Measurements from ENCODE around the gene PPARG. TPM values are rescaled to one million over a fixed set of nuclear protein-coding genes. Genes with fewer than 3 reads are reported as not detected.

Gene PPARG
- total and polyA plus RNA-seq, 10 of the 15 experiments (the other 5 are each of a cell fraction or from before 2014, with no cell fraction given): 0.06 to 0.86 (median 0.12) TPM; not detected in 5

- BruUV-seq (replicated peaks): no TSS peak
- ChIA-PET RAD21 (ENCODE audit: unreplicated experiment) (no interaction called here), CTCF (interaction anchor here (0.6 kb wide), 1 partner anchor 314 kb away, joined by 4 read pairs; no protein-coding TSS in a partner anchor), POLR2A (no interaction called here), SMC1A (ENCODE audit: uncharacterized antibody, unreplicated experiment) (interaction anchor here (0.6 to 0.7 kb wide), 2 partner anchors 79 to 957 kb away, joined by 3 read pairs; no protein-coding TSS in a partner anchor)
- in situ Hi-C loops (cut with MboI) (no loop called here), intact Hi-C loops (cut with micrococcal nuclease; ENCODE audit: unreplicated experiment) (no loop called here)
- Histone ChIP-seq H3K27me3 (replicated peaks in 1 of 2; ENCODE audit: control insufficient read depth in 2 of 2, insufficient read depth in 2 of 2, low read length in 1 of 2) (peaks cover 9 to 12% of the 10 kb centered on the region in 2 experiments), H3K36me3 (ENCODE audit: control insufficient read depth in 2 of 2, insufficient read depth in 2 of 2, low read length in 1 of 2) (no peaks in the 10 kb centered on the region), H3K4me3 (no peak overlapping the region), H2AFZ (ENCODE audit: control insufficient read depth, low read depth, low read length) (no peak overlapping the region), H3K9me3 (replicated peaks; ENCODE audit: control insufficient read depth, insufficient read depth, low read length) (no peaks in the 10 kb centered on the region), H3K9ac (ENCODE audit: control insufficient read depth, insufficient read depth, low read length) (no peak overlapping the region), H3K79me2 (ENCODE audit: control insufficient read depth, insufficient read depth, low read length) (no peaks in the 10 kb centered on the region), H3K4me2 (ENCODE audit: control insufficient read depth, insufficient read depth) (no peak overlapping the region), H3K27ac (ENCODE audit: control insufficient read depth, insufficient read depth) (no peak overlapping the region), H4K20me1 (ENCODE audit: control insufficient read depth, insufficient read depth) (no peaks in the 10 kb centered on the region), H3K4me1 (ENCODE audit: control insufficient read depth, insufficient read depth, low read length) (no peaks in the 10 kb centered on the region)
- 21% methylated on average over 2 of the region's 2 CpGs for WGBS (ENCODE audit: insufficient coverage, insufficient replicate concordance, low lambda C conversion rate, missing lambda C conversion rate)
- TF ChIP-seq EP300 (IDR thresholded peaks at IDR 0.05; ENCODE audit: borderline replicate concordance in 1 of 2, control insufficient read depth in 1 of 2, low read depth in 2 of 2, low read length in 2 of 2) (no peak), HDAC2 (IDR thresholded peaks at IDR 0.05) (no peak), SIN3A (IDR thresholded peaks at IDR 0.05; ENCODE audit: low read depth, low read length) (no peak), RFX5 (IDR thresholded peaks at IDR 0.05; ENCODE audit: low read depth, low read length) (no peak), CREM (IDR thresholded peaks at IDR 0.05; ENCODE audit: low read depth) (no peak), E2F8 (IDR thresholded peaks at IDR 0.05; ENCODE audit: low read depth, partially characterized antibody) (no peak), TAF1 (IDR thresholded peaks at IDR 0.05; ENCODE audit: borderline replicate concordance, low read depth, low read length) (no peak), ZNF207 (IDR thresholded peaks at IDR 0.05; ENCODE audit: borderline replicate concordance) (no peak), HSF1 (IDR thresholded peaks at IDR 0.05; ENCODE audit: low read depth, low read length) (no peak), EGR1 (IDR thresholded peaks at IDR 0.05; ENCODE audit: borderline replicate concordance in 1 of 2, low read depth in 2 of 2, low read length in 2 of 2) (no peak), RELB (IDR thresholded peaks at IDR 0.05; ENCODE audit: low read depth) (no peak), CREB1 (IDR thresholded peaks at IDR 0.05; ENCODE audit: low read depth) (no peak), ZSCAN29 (IDR thresholded peaks at IDR 0.05) (no peak), POLR2AphosphoS5 (IDR thresholded peaks at IDR 0.05; ENCODE audit: low read length) (no peak), CTCF (IDR thresholded peaks at IDR 0.05 in 2 of 3, conservative IDR thresholded peaks at IDR 0.05 in 1 of 3; ENCODE audit: control insufficient read depth in 2 of 3, extremely low read depth in 1 of 3, insufficient read depth in 1 of 3, low read depth in 3 of 3, low read length in 3 of 3) (no peak), MYB (IDR thresholded peaks at IDR 0.05; ENCODE audit: borderline replicate concordance, low read depth, low read length) (no peak), YBX1 (IDR thresholded peaks at IDR 0.05) (no peak), NFYA (IDR thresholded peaks at IDR 0.05; ENCODE audit: borderline replicate concordance, low read depth, low read length) (no peak)
- ATAC-seq (no peak), DNase-seq (ENCODE audit: low read depth, low spot score) (no peak), FAIRE-seq (no peak)
Observed at GRCh38 chr3:12284591-12284990, 4.3 kb upstream of the PPARG start.
